Sigmoid colon (tissue), 7 donors: ENCODE results near the gene KCNH8. TPM values are rescaled to one million over a fixed set of nuclear protein-coding genes. Genes with fewer than 3 reads are reported as not detected.

Source experiments
- DNase-seq: peaks from one replicate; pipeline ENCODE4 v3.0.0-alpha.2; 2019
- H3K27ac ChIP-seq, 4 donors: fragments of 200-600 bp; sonication (generic); one replicate each; pipeline ENCODE4 v1.5.1; 2016 to 2019; ENCODE audit warnings: mild to moderate bottlenecking in 1 of 4
- H3K27me3 ChIP-seq, 3 donors: fragments of 200-600 bp; sonication (generic); one replicate each; pipeline ENCODE4 v1.5.1; 2019; ENCODE audit warnings: mild to moderate bottlenecking in 1 of 3
- H3K36me3 ChIP-seq, 4 donors: fragments of 200-600 bp; sonication (generic); one replicate each; pipeline ENCODE4 v1.5.1; 2016 to 2019
- H3K4me1 ChIP-seq, 4 donors: fragments of 200-600 bp; sonication (generic); one replicate each; pipeline ENCODE4 v1.5.1; 2017 to 2019
- H3K4me3 ChIP-seq, 4 donors: fragments of 200-600 bp; sonication (generic); one replicate each; pipeline ENCODE4 v1.5.1; 2017 to 2019; ENCODE audit warnings: mild to moderate bottlenecking in 2 of 4, moderate library complexity in 1 of 4
- H3K9me3 ChIP-seq, 4 donors: fragments of 200-600 bp in 3 of 4; sonication (generic) in 3 of 4; one replicate each; pipeline versions ENCODE4 v1.5.1 to v1.6.1; 2013 to 2019
- CTCF ChIP-seq, 4 experiments: fragments of 450-650 bp in 3 of 4; fragments of 200-600 bp in 1 of 4; IDR thresholded peaks; one replicate each; pipeline ENCODE4 v1.5.1; 2016 to 2019; ENCODE audit warnings: antibody characterized with exemption in 4 of 4, mild to moderate bottlenecking in 3 of 4, moderate library complexity in 2 of 4
- EP300 ChIP-seq, 4 donors: sonication (generic); formaldehyde crosslinking; IDR thresholded peaks; one replicate each; pipeline ENCODE4 v1.6.1; 2017; ENCODE audit warnings: antibody characterized with exemption in 4 of 4
- POLR2A ChIP-seq, 2 donors: fragments of 450-650 bp; IDR thresholded peaks; one replicate each; pipeline ENCODE4 v1.6.1; 2016; ENCODE audit warnings: antibody characterized with exemption in 2 of 2, mild to moderate bottlenecking in 2 of 2, moderate library complexity in 2 of 2
- POLR2AphosphoS5 ChIP-seq, 4 donors: sonication (generic); formaldehyde crosslinking; IDR thresholded peaks; one replicate each; pipeline ENCODE4 v1.6.1; 2017; ENCODE audit warnings: antibody characterized with exemption in 4 of 4
- WGBS, 2 donors: extraction: QIAGEN DNeasy Blood & Tissue Kit; methylation state at CpG; one replicate each; pipeline ENCODE4 v1.1.7; 2013; 5-methylcytosine and 5-hydroxymethylcytosine counted together
- intact Hi-C: fragments of 100-400 bp; cut with DNase I; formaldehyde crosslinking; loops from one replicate; pipeline ENCODE4 v1.15.1; 2023
- polyA plus RNA-seq, 3 donors: library from polyadenylated mRNA; stranded (reverse); fragments of 200-250 nt; gene quantifications; one replicate each; pipeline ENCODE4 v1.2.3, GENCODE V29; 2013
- total RNA-seq, 4 donors: library from RNA; depleted of rRNA; stranded (reverse); fragments of >200 nt; gene quantifications; one replicate each; pipeline ENCODE4 v1.1.0, GENCODE V29; 2016
- donor health status: healthy with polysubstance abuse.
- donor health status: Bipolar disorder and iron deficiency.
- donor health status: healthy.

The KCNH8 gene
- total and polyA plus RNA-seq, 7 donors = 0.23 to 1.1 (median 0.66) TPM

DNA sequence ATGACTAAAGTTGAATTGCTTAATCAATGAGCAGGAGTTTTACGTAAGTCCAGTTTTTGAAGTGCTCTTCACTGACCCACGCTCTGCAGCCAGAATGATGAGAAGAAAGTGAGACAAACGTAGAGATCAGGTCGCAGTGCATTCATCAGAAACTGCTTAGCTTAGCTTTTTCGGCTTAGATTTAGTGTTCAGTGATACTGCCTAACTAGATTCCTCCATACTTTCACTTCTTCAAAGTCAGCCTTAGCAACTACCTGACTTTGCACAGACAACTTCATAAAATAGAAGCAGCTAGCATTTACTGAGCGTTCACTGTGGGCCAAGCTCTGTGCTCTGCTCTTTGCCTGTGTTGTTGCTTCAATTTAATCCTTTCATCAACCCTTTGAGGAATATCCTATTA lies 116.1 kb downstream of the KCNH8 start:
- no peak for DNase-seq
- intact Hi-C loops = no loop called here
- Histone ChIP-seq H3K36me3 (no peaks in the 10 kb centered on the region), H3K27ac (no peak overlapping the region), H3K4me1 (no peaks in the 10 kb centered on the region), H3K9me3 (no peaks in the 10 kb centered on the region), H3K27me3 (no peaks in the 10 kb centered on the region), H3K4me3 (no peak overlapping the region)
- WGBS, 2 donors = 82 to 92% methylated on average over 6 of the region's 6 CpGs
- TF ChIP-seq EP300 (IDR thresholded peaks at IDR 0.05) = no peak
- TF ChIP-seq POLR2AphosphoS5 (IDR thresholded peaks at IDR 0.05) = no peak
- TF ChIP-seq CTCF (IDR thresholded peaks at IDR 0.05) = no peak
- no peak for TF ChIP-seq POLR2A (IDR thresholded peaks at IDR 0.05)

GRCh38 chr3:19267040-19267439 lies 118.7 kb downstream of the KCNH8 start:
- DNase-seq = no peak
- H3K27me3 ChIP-seq = no peaks in the 10 kb centered on the region
- no peak for TF ChIP-seq CTCF (IDR thresholded peaks at IDR 0.05)
- no peak for TF ChIP-seq POLR2AphosphoS5 (IDR thresholded peaks at IDR 0.05)
- TF ChIP-seq EP300 (IDR thresholded peaks at IDR 0.05) = no peak
- TF ChIP-seq POLR2A (IDR thresholded peaks at IDR 0.05) = no peak
- H3K4me3 ChIP-seq = no peak overlapping the region
- no peak overlapping the region for H3K27ac ChIP-seq
- H3K4me1 ChIP-seq = no peaks in the 10 kb centered on the region
- no peaks in the 10 kb centered on the region for H3K36me3 ChIP-seq
- WGBS, 2 donors = 73 to 84% methylated on average over 4 of the region's 4 CpGs
- no peaks in the 10 kb centered on the region for H3K9me3 ChIP-seq
- intact Hi-C loops = no loop called here

GRCh38 chr3:19270481-19270880 lies 122.2 kb downstream of the KCNH8 start:
- Histone ChIP-seq H3K4me3 (no peak overlapping the region), H3K27me3 (no peaks in the 10 kb centered on the region), H3K36me3 (no peaks in the 10 kb centered on the region), H3K4me1 (no peaks in the 10 kb centered on the region), H3K27ac (no peak overlapping the region), H3K9me3 (no peaks in the 10 kb centered on the region)
- TF ChIP-seq POLR2AphosphoS5 (IDR thresholded peaks at IDR 0.05) (no peak), POLR2A (IDR thresholded peaks at IDR 0.05) (no peak), EP300 (IDR thresholded peaks at IDR 0.05) (no peak), CTCF (IDR thresholded peaks at IDR 0.05) (no peak)
- WGBS, 2 donors = 85 to 89% methylated on average over 2 of the region's 2 CpGs
- no peak for DNase-seq
- intact Hi-C loops = no loop called here

DNA sequence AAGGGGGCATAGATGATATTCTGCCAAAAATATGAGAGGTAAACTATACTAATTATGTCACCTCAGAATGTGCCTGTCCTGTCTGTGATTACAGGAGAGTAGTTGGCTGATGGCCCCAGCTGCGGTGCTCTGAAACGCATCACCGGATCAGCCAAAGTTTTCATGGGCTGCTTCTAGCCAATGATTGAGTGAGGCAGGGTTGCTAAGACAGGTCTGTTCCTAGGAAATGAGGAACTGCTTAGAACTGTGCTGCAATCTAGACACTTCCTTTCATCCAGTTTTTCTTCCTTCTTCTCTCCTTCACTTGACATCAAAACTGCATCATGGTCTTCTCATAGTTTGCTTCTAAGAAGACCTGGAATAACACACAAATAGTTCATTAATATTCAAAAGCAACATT lies 124.0 kb downstream of the KCNH8 start:
- Histone ChIP-seq H3K27ac (no peak overlapping the region), H3K9me3 (no peaks in the 10 kb centered on the region), H3K27me3 (no peaks in the 10 kb centered on the region), H3K4me1 (no peaks in the 10 kb centered on the region), H3K36me3 (no peaks in the 10 kb centered on the region), H3K4me3 (no peak overlapping the region)
- 75 to 91% methylated on average over 3 of the region's 3 CpGs for WGBS, 2 donors
- TF ChIP-seq EP300 (IDR thresholded peaks at IDR 0.05) = no peak
- no peak for TF ChIP-seq CTCF (IDR thresholded peaks at IDR 0.05)
- no peak for TF ChIP-seq POLR2A (IDR thresholded peaks at IDR 0.05)
- no peak for TF ChIP-seq POLR2AphosphoS5 (IDR thresholded peaks at IDR 0.05)
- no peak for DNase-seq
- intact Hi-C loops = no loop called here

DNA sequence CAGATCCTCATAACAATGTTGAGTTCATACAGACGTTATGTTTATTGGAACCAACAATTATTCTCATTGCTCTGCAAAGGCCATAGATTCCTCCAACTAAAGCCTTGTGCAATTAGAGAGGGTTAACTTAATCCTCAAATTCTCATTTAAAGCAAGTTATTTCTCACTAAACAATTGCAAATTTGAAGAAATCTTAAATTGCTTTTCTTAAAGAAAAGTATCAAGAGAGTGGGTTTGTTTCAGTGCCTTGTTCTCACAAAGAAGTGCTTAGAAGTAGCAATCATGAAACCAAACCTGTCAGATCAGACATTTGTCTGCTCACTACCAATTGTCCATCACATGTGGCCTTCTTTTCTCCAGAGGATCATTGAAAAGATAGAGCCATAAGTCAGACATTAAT lies 124.8 kb downstream of the KCNH8 start:
- 63 to 77% methylated on average over 1 of the region's 1 CpG for WGBS, 2 donors
- Histone ChIP-seq H3K36me3 (no peaks in the 10 kb centered on the region), H3K27ac (no peak overlapping the region), H3K9me3 (no peaks in the 10 kb centered on the region), H3K27me3 (no peaks in the 10 kb centered on the region), H3K4me3 (no peak overlapping the region), H3K4me1 (no peaks in the 10 kb centered on the region)
- intact Hi-C loops = no loop called here
- TF ChIP-seq EP300 (IDR thresholded peaks at IDR 0.05) (no peak), POLR2A (IDR thresholded peaks at IDR 0.05) (no peak), POLR2AphosphoS5 (IDR thresholded peaks at IDR 0.05) (no peak), CTCF (IDR thresholded peaks at IDR 0.05) (no peak)
- DNase-seq = no peak
